Measurements from ENCODE around the gene TAGAP. TPM values are rescaled to one million over a fixed set of nuclear protein-coding genes. Genes with fewer than 3 reads are reported as not detected.
A peak's percentile ranks its signal among the peaks of the same experiment; 100 is the strongest.

Gene TAGAP
- total RNA-seq (2021), result not detected in 2 replicates
- long read RNA-seq, partial matches to known transcripts, result 0 of 1 reads
- long read RNA-seq, other reads (novel, unspliced or antisense), result 1 of 1 reads

DNA sequence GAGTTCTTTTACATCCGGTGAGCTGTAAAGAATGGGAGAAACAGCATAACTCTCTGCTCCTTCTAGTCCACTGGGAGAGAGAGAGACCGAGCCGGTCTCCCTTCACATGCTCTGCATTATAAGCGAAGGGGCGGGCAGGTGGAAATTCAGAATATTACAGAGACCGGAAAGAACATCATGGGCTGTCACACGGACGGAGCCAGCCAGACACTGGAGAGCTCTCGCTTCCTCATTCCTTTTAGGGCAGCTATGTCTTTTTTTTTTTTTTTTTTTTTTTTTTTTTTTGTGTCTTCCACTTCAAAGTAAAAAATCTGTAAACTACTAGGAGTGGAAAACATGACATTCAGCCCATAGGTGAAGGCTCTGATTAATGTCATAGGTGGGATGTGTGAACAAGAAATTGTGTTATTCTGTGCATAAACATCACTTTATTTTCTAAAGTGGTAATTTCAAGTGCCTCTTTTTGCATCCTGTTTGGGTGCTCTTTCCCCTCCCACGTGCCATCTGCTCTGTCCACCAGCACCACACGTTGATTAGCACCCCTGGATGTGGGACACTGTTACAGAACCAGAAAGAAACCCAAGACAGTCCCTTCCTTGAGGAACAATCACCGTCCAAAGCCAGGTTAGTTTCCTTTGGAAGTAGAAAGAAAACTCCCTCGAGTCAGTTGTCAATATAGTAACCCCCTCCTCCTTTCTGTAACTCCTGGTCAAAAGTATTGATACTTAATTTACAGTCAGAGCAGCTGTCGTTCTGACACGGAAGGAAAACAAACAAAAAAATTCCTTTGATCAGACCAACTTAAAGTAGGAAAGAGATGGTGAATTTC is at the start of gene TAGAP:
Gene TAGAP (minus strand): TSS at position 93 of the 829 bp plus-strand sequence. CDS start 845 bp downstream, outside the sequence.
- H3K79me1 ChIP-seq (ENCODE audit: insufficient read depth, low read depth, low read length, poor library complexity, severe bottlenecking), result no peaks in the 10 kb centered on the region
- no peak for TF ChIP-seq CTCF (conservative IDR thresholded peaks at IDR 0.05)
- no peak within 1 kb of the TSS for H3K56ac ChIP-seq (ENCODE audit: insufficient read length, low read depth, low read length)
- H2AK5ac ChIP-seq (ENCODE audit: insufficient read length, low read length), result no peak within 1 kb of the TSS
- no peak within 1 kb of the TSS for H3K9ac ChIP-seq (ENCODE audit: extremely low read depth, insufficient read length, low read length)
- no peak for DNase-seq
- no peak within 1 kb of the TSS for H3K4ac ChIP-seq (ENCODE audit: low read depth, low read length)
- H3K27ac ChIP-seq (ENCODE audit: insufficient read length, low read depth, low read length), result no peak within 1 kb of the TSS
- no peak within 1 kb of the TSS for H2BK5ac ChIP-seq (ENCODE audit: insufficient read length, low read length)
- H2BK120ac ChIP-seq (ENCODE audit: low read depth, low read length, poor library complexity, severe bottlenecking), result no peak within 1 kb of the TSS
- no peak within 1 kb of the TSS for H2BK12ac ChIP-seq (ENCODE audit: insufficient read length, low read depth, low read length)
- H3K23me2 ChIP-seq (ENCODE audit: insufficient read length, low read depth, low read length, poor library complexity, severe bottlenecking), result no peaks in the 10 kb centered on the region
- no peaks in the 10 kb centered on the region for H3K27me3 ChIP-seq (ENCODE audit: insufficient read depth, low read length)
- H2AFZ ChIP-seq (ENCODE audit: low read length), result no peak within 1 kb of the TSS
- H4K20me1 ChIP-seq (ENCODE audit: control insufficient read depth, insufficient read depth, insufficient read length), result no peaks in the 10 kb centered on the region
- H3K36me3 Mint-ChIP-seq (ENCODE audit: insufficient read depth in 1 of 3, low read depth in 3 of 3), result no peaks in the 10 kb centered on the region
- no peaks in the 10 kb centered on the region for H3K9me3 ChIP-seq (ENCODE audit: control insufficient read depth, low read depth, low read length)
- H4K8ac ChIP-seq (replicated peaks; ENCODE audit: insufficient read length, low read depth, low read length), result no peak within 1 kb of the TSS
- no peak within 1 kb of the TSS for H2BK20ac ChIP-seq (ENCODE audit: low read depth, low read length, poor library complexity, severe bottlenecking)
- no peak within 1 kb of the TSS for H3K4me3 Mint-ChIP-seq
- no peak within 1 kb of the TSS for H3K14ac ChIP-seq (ENCODE audit: insufficient read depth, low read length)
- peaks cover 12 to 15% of the 10 kb centered on the region in 2 experiments for H3K4me1 Mint-ChIP-seq
- no peak within 1 kb of the TSS for H4K5ac ChIP-seq (ENCODE audit: insufficient read length, low read depth, low read length)
- H3K23ac ChIP-seq (ENCODE audit: insufficient read length, low read depth, low read length), result no peak within 1 kb of the TSS
- no peak within 1 kb of the TSS for H2BK15ac ChIP-seq (ENCODE audit: low read depth, low read length)
- H3K18ac ChIP-seq (ENCODE audit: insufficient read length, low read depth, low read length), result no peak within 1 kb of the TSS
- H3K4me1 ChIP-seq (ENCODE audit: insufficient read depth, low read length), result no peaks in the 10 kb centered on the region
- no peaks in the 10 kb centered on the region for H3K79me2 ChIP-seq (ENCODE audit: insufficient read depth, low read length)
- H3K9me3 Mint-ChIP-seq, result no peaks in the 10 kb centered on the region
- WGBS (ENCODE audit: extremely low coverage, insufficient read length, low lambda C conversion rate), result no CpG with 5 or more reads among the region's 15 CpGs
- no peak within 1 kb of the TSS for H3T11ph ChIP-seq (ENCODE audit: low read length)
- H3K27ac Mint-ChIP-seq, result peak within 1 kb of the TSS in 1 of 3 experiments; percentile 20; a peak in 2 of 7 replicates
- H3K4me2 ChIP-seq (ENCODE audit: insufficient read depth, insufficient read length, low read length), result no peak within 1 kb of the TSS
- H4K91ac ChIP-seq (ENCODE audit: insufficient read length, low read depth, low read length), result no peak within 1 kb of the TSS
- no peaks in the 10 kb centered on the region; the same call in 1 of the 2 replicates for H3K27me3 Mint-ChIP-seq (ENCODE audit: low read depth)

Measured in H9 (cell line).